Erythroblast (primary cell): ENCODE results near the gene CECR2.

ENCODE experiments used
- GATA1 ChIP-seq: IDR thresholded peaks from 2 replicates; pipeline ENCODE4 v1.6.1; 2011; ENCODE audit warnings: low read depth, mild to moderate bottlenecking, control low read depth, low read length, moderate library complexity
- POLR2A ChIP-seq: IDR thresholded peaks from 2 replicates; pipeline ENCODE4 v1.6.1; 2011; ENCODE audit warnings: mild to moderate bottlenecking, low read length

DNA sequence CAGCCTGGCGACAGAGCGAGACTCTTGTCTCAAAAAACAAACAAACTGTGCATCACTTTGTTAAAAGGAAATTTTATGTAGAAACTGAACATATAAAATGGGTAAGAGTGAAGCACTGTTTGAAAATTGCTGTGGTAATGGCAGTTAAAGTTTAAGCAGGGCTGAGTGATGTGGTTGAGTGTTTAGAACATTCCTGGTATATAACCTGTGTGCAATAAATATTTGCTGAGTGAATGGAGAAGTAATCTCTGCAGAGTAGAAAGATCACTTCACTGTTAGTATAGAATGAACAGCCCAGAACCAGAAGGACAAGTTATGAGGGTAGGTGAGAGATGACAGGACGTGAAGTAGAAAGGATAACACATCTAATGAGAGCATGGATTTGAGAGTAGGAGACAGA, 27.3 kb downstream of the CECR2 start:
- no peak for TF ChIP-seq POLR2A
- no peak for TF ChIP-seq GATA1
